ENCODE measurements around the gene PIH1D2. TPM values are rescaled to one million over a fixed set of nuclear protein-coding genes. Genes with fewer than 3 reads are reported as not detected.

PIH1D2 gene
- total and polyA plus RNA-seq, 9 of the 15 experiments (the other 6 are each of a cell fraction or from before 2014, with no cell fraction given), result 1.5 to 5.4 (median 3.0) TPM

DNA sequence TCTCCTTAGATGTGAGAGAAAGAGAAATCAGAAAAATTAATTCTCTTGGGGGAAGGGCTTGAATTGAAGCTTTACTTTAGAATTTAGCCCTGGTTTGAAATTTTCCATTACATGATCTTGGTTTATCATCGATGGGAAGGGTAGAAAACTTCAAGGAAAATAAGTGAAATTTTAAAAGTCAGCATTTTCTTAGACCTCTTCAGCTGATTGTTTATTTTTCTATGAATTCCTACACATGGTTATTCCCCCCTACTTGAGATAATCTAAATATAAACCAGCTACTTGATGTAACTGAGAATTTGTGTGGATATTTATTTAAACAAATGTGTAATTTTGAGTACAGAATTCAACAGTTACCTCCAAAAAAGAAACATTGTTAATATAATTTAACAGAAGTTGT is 10.9 kb downstream of the PIH1D2 start:
- 100% methylated on average over 1 of the region's 1 CpG for WGBS (ENCODE audit: insufficient coverage, low coverage, missing lambda C conversion rate)
- in situ Hi-C loops (cut with MboI) (no loop called here), intact Hi-C loops (cut with micrococcal nuclease) (no loop called here)
- Histone ChIP-seq H3K9ac (ENCODE audit: insufficient read depth in 1 of 2, low read depth in 2 of 2, low read length in 2 of 2) (no peak overlapping the region), H2AFZ (ENCODE audit: low read depth, low read length) (no peak overlapping the region), H3K36me3 (ENCODE audit: control insufficient read depth, insufficient read depth, low read length) (peaks cover 56% of the 10 kb centered on the region), H3K27ac (ENCODE audit: extremely low read depth, low read depth, low read length) (no peak overlapping the region), H3K79me2 (ENCODE audit: control insufficient read depth, insufficient read depth, low read length) (no peaks in the 10 kb centered on the region), H3K9me1 (ENCODE audit: control insufficient read depth, insufficient read depth, low read length) (no peaks in the 10 kb centered on the region), H3K4me3 (no peak overlapping the region), H4K20me1 (replicated peaks; ENCODE audit: control insufficient read depth, insufficient read depth, low read length) (no peaks in the 10 kb centered on the region), H3K9me3 (replicated peaks; ENCODE audit: control insufficient read depth, insufficient read depth, low read depth, low read length) (no peaks in the 10 kb centered on the region), H3K4me1 (replicated peaks in 1 of 2; ENCODE audit: control insufficient read depth in 2 of 2, insufficient read depth in 2 of 2, low read length in 2 of 2) (no peaks in the 10 kb centered on the region), H3K27me3 (ENCODE audit: control insufficient read depth in 2 of 2, insufficient read depth in 2 of 2, low read length in 2 of 2) (no peaks in the 10 kb centered on the region), H3K4me2 (ENCODE audit: insufficient read depth, low read length) (no peak overlapping the region)
- CTCF ChIA-PET (ENCODE audit: low intra/inter-chr PET ratio), result no interaction called here
- POLR2A ChIA-PET, result interaction anchor here (1.0 kb wide), 1 partner anchor 16 kb away, joined by 3 read pairs; no protein-coding TSS in a partner anchor
- FAIRE-seq (no peak), ATAC-seq (no peak), DNase-seq (ENCODE audit: extremely low read depth in 1 of 4, low spot score in 3 of 4) (no peak)
- TSS peak; percentile 36 for BruUV-seq (replicated peaks)
- TF ChIP-seq ZNF316 (IDR thresholded peaks at IDR 0.05) (peak; percentile 90), C11orf30 (IDR thresholded peaks at IDR 0.05; ENCODE audit: low read depth) (peak; percentile 84), HNRNPH1 (optimal IDR thresholded peaks at IDR 0.05; ENCODE audit: low read depth, low read length) (no peak), MAFG (tag; conservative IDR thresholded peaks at IDR 0.05) (peak; percentile 69), MAFF (IDR thresholded peaks at IDR 0.05; ENCODE audit: low read length) (peak; percentile 51), MTF1 (CRISPR knock-in tag; IDR thresholded peaks at IDR 0.05; ENCODE audit: borderline replicate concordance) (no peak)

- no peak for FAIRE-seq
- DNase-seq (ENCODE audit: extremely low read depth in 1 of 4, low spot score in 3 of 4), result no peak
- no peaks in the 10 kb centered on the region for H3K9me1 ChIP-seq (ENCODE audit: control insufficient read depth, insufficient read depth, low read length)
- H3K27me3 ChIP-seq (ENCODE audit: control insufficient read depth in 2 of 2, insufficient read depth in 2 of 2, low read length in 2 of 2), result no peaks in the 10 kb centered on the region
- intact Hi-C loops (cut with micrococcal nuclease) (no loop called here), in situ Hi-C loops (cut with MboI) (no loop called here)
- peaks cover 89% of the 10 kb centered on the region for H3K36me3 ChIP-seq (ENCODE audit: control insufficient read depth, insufficient read depth, low read length)
- CTCF ChIA-PET (ENCODE audit: low intra/inter-chr PET ratio), result no interaction called here
- H3K9ac ChIP-seq (ENCODE audit: insufficient read depth in 1 of 2, low read depth in 2 of 2, low read length in 2 of 2), result no peak overlapping the region
- H3K4me2 ChIP-seq (ENCODE audit: insufficient read depth, low read length), result no peak overlapping the region
- POLR2A ChIA-PET, result no interaction called here
- WGBS (ENCODE audit: insufficient coverage, low coverage, missing lambda C conversion rate), result 63% methylated on average over 1 of the region's 1 CpG
- no peaks in the 10 kb centered on the region for H4K20me1 ChIP-seq (replicated peaks; ENCODE audit: control insufficient read depth, insufficient read depth, low read length)
- H3K27ac ChIP-seq (ENCODE audit: extremely low read depth, low read depth, low read length), result no peak overlapping the region
- H3K79me2 ChIP-seq (ENCODE audit: control insufficient read depth, insufficient read depth, low read length), result no peaks in the 10 kb centered on the region
- ATAC-seq, result no peak
- H3K4me3 ChIP-seq, result no peak overlapping the region
- H3K9me3 ChIP-seq (replicated peaks; ENCODE audit: control insufficient read depth, insufficient read depth, low read depth, low read length), result no peaks in the 10 kb centered on the region
- no peaks in the 10 kb centered on the region for H3K4me1 ChIP-seq (replicated peaks in 1 of 2; ENCODE audit: control insufficient read depth in 2 of 2, insufficient read depth in 2 of 2, low read length in 2 of 2)
- no peak overlapping the region for H2AFZ ChIP-seq (ENCODE audit: low read depth, low read length)
- BruUV-seq (replicated peaks), result no TSS peak
- TF ChIP-seq GATAD2A (IDR thresholded peaks at IDR 0.05), result no peak
- TF ChIP-seq NR2F6 (CRISPR knock-in tag; IDR thresholded peaks at IDR 0.05), result no peak
- TF ChIP-seq ZNF311 (CRISPR knock-in tag; IDR thresholded peaks at IDR 0.05), result no peak
- TF ChIP-seq NFE2L1 (tag; IDR thresholded peaks at IDR 0.05; ENCODE audit: borderline replicate concordance, low read depth), result no peak
- TF ChIP-seq SIN3B (IDR thresholded peaks at IDR 0.05; ENCODE audit: low read depth), result no peak
Measured at GRCh38 chr11:112058103-112058502, 15.7 kb downstream of the PIH1D2 start.
